HepG2 (cell line): ENCODE data around the gene CDC14B. TPM values are rescaled to one million over a fixed set of nuclear protein-coding genes. Genes with fewer than 3 reads are reported as not detected.
A peak's percentile ranks its signal among the peaks of the same experiment; 100 is the strongest.

Experiments used
- FOSL2 ChIP-seq: sonication (generic); formaldehyde crosslinking; IDR thresholded peaks from 2 replicates; pipeline ENCODE4 v1.4.0; 2020; ENCODE audit warnings: missing genetic modification reagents
- FOXA3 ChIP-seq: IDR thresholded peaks from 2 replicates; pipeline ENCODE4 v1.6.1; 2016; ENCODE audit warnings: missing genetic modification reagents, missing compliant biosample characterization
- KLF9 ChIP-seq: IDR thresholded peaks from 2 replicates; pipeline ENCODE4 v1.6.1; 2016; ENCODE audit warnings: low read depth
- PHF8 ChIP-seq: sonication (generic); formaldehyde crosslinking; IDR thresholded peaks from 2 replicates; pipeline ENCODE4 v1.5.0; 2020; ENCODE audit warnings: missing genetic modification reagents
- POLR2AphosphoS5 ChIP-seq: IDR thresholded peaks from 2 replicates; pipeline ENCODE4 v1.6.1; 2012; ENCODE audit warnings: low read depth, low read length
- SP5 ChIP-seq: IDR thresholded peaks from 2 replicates; pipeline ENCODE4 v1.6.1; 2016; ENCODE audit warnings: low read depth, borderline replicate concordance
- WIZ ChIP-seq: sonication (generic); formaldehyde crosslinking; IDR thresholded peaks from 2 replicates; pipeline ENCODE4 v1.5.1; 2020; ENCODE audit warnings: mild to moderate bottlenecking, missing genetic modification reagents
- XRCC5 ChIP-seq: fragments of 200-400 bp; formaldehyde crosslinking; optimal IDR thresholded peaks from 2 replicates; pipeline ENCODE3; 2017; ENCODE audit warnings: mild to moderate bottlenecking, low read length
- ZFP90 ChIP-seq: sonication (generic); formaldehyde crosslinking; IDR thresholded peaks from 2 replicates; pipeline ENCODE4 v1.8.0; 2022; ENCODE audit warnings: missing genetic modification reagents, mild to moderate bottlenecking, inconsistent platforms, borderline replicate concordance
- ZFX ChIP-seq: sonication (generic); formaldehyde crosslinking; IDR thresholded peaks from 2 replicates; pipeline ENCODE4 v1.4.0; 2020; ENCODE audit warnings: mild to moderate bottlenecking, low read depth, missing genetic modification reagents, moderate library complexity
- ZFYVE20 ChIP-seq: sonication (generic); formaldehyde crosslinking; IDR thresholded peaks from 2 replicates; pipeline ENCODE4 v1.8.0; 2023; ENCODE audit warnings: low read depth, mild to moderate bottlenecking, moderate library complexity, missing genetic modification reagents, borderline replicate concordance
- ZMYM2 ChIP-seq: sonication (generic); formaldehyde crosslinking; IDR thresholded peaks from 2 replicates; pipeline ENCODE4 v1.8.0; 2022; ENCODE audit warnings: mild to moderate bottlenecking, missing genetic modification reagents
- ZNF431 ChIP-seq: sonication (generic); formaldehyde crosslinking; IDR thresholded peaks from 2 replicates; pipeline ENCODE4 v1.9.0; 2022; ENCODE audit warnings: missing genetic modification reagents, low read depth, mild to moderate bottlenecking, borderline replicate concordance
- ZNF550 ChIP-seq: sonication (generic); formaldehyde crosslinking; IDR thresholded peaks from 2 replicates; pipeline ENCODE4 v1.4.0; 2020; ENCODE audit warnings: mild to moderate bottlenecking, missing genetic modification reagents, borderline replicate concordance
- ZNF562 ChIP-seq: sonication (generic); formaldehyde crosslinking; IDR thresholded peaks from 2 replicates; pipeline ENCODE4 v1.8.0; 2022; ENCODE audit warnings: missing genetic modification reagents, borderline replicate concordance
- ZNF629 ChIP-seq: sonication (generic); formaldehyde crosslinking; conservative IDR thresholded peaks from 2 replicates; pipeline ENCODE4 v1.5.0; 2020; ENCODE audit warnings: missing genetic modification reagents
- ZNF7 ChIP-seq: IDR thresholded peaks from 2 replicates; pipeline ENCODE4 v1.6.1; 2016; ENCODE audit warnings: missing biosample characterization, missing genetic modification reagents
- polyA plus RNA-seq, 8 experiments: library from polyadenylated mRNA; depleted of rRNA in 3 of 8; stranded (reverse) in 7 of 8; unstranded in 1 of 8; fragments of >200 nt; fragmentation: Illumina TruSeq in 4 of 8; extraction: Trizol in 4 of 8; gene quantifications; 2 replicates each; pipeline versions ENCODE4 v1.2.1 to v1.2.3, GENCODE V29; 2011 to 2016; ENCODE audit warnings: low read depth in 4 of 8, missing spikeins in 1 of 8, mixed read lengths in 1 of 8; ENCODE audit not compliant: insufficient read depth in 1 of 8
- total RNA-seq, 5 experiments: library from RNA; depleted of rRNA; stranded (reverse); fragments of >200 nt; fragmentation: Illumina TruSeq; extraction: Trizol; gene quantifications; 2 replicates each; pipeline ENCODE4 v1.2.3, GENCODE V29; 2016; ENCODE audit warnings: low read depth in 1 of 5
- TF ChIP-seq, protein P1 (sequence below): sonication (generic); formaldehyde crosslinking; IDR thresholded peaks from 2 replicates; pipeline ENCODE4 v1.8.1; 2023; ENCODE audit warnings: mild to moderate bottlenecking, moderate library complexity, missing genetic modification reagents
- TF ChIP-seq, protein P2 (sequence below): sonication (generic); formaldehyde crosslinking; IDR thresholded peaks from 2 replicates; pipeline ENCODE4; 2020; ENCODE audit warnings: missing genetic modification reagents, mild to moderate bottlenecking, borderline replicate concordance
- TF ChIP-seq, protein P3 (sequence below): sonication (generic); formaldehyde crosslinking; IDR thresholded peaks from 2 replicates; pipeline ENCODE4 v1.4.0; 2020; ENCODE audit warnings: missing genetic modification reagents
- TF ChIP-seq, protein P4 (sequence below): sonication (generic); formaldehyde crosslinking; IDR thresholded peaks from 2 replicates; pipeline ENCODE4 v1.4.0; 2020; ENCODE audit warnings: missing genetic modification reagents

Gene CDC14B
- total and polyA plus RNA-seq, 2 of the 13 experiments (the other 11 are each of a cell fraction or from before 2014, with no cell fraction given), result 25.8 to 33.3 TPM

DNA sequence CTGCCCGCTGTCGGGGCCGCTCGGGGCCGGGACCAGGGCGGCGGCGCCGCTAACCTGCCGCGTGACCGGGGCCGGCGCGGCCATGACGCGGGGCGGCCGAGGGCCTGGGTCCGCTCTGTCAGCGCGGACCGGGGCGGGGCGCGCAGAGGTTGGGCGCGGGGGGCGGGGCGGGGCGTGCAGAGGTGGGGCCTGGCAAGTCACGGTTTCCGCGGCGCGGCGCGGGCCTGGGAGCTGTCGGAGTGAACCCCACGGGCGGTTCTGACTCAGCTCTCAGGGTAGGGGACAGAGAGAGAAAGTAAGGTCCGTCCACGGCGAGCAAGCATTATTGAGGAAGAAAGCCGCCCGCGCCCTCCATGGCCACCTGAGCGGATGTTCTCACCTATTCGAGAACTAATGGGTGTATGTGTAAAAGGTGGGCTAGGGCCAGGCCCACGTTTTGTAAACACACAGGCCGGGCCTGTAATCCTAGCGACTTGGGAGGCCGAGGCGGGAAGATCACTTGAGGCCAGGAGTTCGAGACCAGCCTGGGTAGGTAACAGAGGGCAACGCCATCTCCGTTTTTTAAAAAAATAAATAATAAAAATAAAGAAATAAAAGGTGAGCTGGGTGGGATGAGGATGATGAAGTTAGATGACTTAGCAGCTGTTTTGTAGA is 35.7 kb upstream of the CDC14B start, which contains the start of gene PRXL2C (continued):
- TF ChIP-seq, protein P1, sequence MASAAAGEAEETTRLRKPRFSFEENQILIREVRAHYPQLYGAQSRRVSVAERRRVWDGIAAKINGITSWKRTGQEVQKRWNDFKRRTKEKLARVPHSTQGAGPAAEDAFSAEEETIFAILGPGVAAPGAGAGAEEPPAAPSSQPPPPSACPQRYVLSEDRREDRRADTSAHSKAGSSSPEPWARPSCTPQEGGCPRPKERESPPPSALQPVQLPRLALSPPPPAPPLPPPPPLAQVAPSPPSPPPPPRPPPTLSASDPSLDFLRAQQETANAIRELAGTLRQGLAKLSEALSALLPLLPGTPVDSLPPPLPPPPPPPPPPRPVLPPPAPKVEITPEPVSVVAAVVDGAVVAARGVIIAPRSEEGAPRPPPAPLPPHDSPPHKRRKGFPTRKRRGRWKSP (CRISPR knock-in tag), result no peak
- no peak for TF ChIP-seq SP5
- no peak for TF ChIP-seq XRCC5
- TF ChIP-seq KLF9 (CRISPR knock-in tag), result no peak
- TF ChIP-seq, protein P2, sequence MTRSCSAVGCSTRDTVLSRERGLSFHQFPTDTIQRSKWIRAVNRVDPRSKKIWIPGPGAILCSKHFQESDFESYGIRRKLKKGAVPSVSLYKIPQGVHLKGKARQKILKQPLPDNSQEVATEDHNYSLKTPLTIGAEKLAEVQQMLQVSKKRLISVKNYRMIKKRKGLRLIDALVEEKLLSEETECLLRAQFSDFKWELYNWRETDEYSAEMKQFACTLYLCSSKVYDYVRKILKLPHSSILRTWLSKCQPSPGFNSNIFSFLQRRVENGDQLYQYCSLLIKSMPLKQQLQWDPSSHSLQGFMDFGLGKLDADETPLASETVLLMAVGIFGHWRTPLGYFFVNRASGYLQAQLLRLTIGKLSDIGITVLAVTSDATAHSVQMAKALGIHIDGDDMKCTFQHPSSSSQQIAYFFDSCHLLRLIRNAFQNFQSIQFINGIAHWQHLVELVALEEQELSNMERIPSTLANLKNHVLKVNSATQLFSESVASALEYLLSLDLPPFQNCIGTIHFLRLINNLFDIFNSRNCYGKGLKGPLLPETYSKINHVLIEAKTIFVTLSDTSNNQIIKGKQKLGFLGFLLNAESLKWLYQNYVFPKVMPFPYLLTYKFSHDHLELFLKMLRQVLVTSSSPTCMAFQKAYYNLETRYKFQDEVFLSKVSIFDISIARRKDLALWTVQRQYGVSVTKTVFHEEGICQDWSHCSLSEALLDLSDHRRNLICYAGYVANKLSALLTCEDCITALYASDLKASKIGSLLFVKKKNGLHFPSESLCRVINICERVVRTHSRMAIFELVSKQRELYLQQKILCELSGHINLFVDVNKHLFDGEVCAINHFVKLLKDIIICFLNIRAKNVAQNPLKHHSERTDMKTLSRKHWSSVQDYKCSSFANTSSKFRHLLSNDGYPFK (CRISPR knock-in tag), result no peak
- TF ChIP-seq ZNF562, result no peak
- TF ChIP-seq FOSL2 (CRISPR knock-in tag), result peak; percentile 22; the same call in 1 of the 2 replicates
- no peak for TF ChIP-seq WIZ
- peak; percentile 57 for TF ChIP-seq ZFX
- no peak for TF ChIP-seq ZFYVE20 (CRISPR knock-in tag)
- TF ChIP-seq PHF8 (CRISPR knock-in tag), result peak; percentile 43
- TF ChIP-seq FOXA3 (CRISPR knock-in tag), result 0 out of 2 replicates have a peak, but pooled peaks have one; percentile 30
- TF ChIP-seq ZMYM2 (CRISPR knock-in tag), result peak; percentile 71; the same call in 1 of the 2 replicates
- no peak for TF ChIP-seq ZNF7 (CRISPR knock-in tag)
- peak; percentile 93 for TF ChIP-seq ZNF431 (CRISPR knock-in tag)
- TF ChIP-seq, protein P3, sequence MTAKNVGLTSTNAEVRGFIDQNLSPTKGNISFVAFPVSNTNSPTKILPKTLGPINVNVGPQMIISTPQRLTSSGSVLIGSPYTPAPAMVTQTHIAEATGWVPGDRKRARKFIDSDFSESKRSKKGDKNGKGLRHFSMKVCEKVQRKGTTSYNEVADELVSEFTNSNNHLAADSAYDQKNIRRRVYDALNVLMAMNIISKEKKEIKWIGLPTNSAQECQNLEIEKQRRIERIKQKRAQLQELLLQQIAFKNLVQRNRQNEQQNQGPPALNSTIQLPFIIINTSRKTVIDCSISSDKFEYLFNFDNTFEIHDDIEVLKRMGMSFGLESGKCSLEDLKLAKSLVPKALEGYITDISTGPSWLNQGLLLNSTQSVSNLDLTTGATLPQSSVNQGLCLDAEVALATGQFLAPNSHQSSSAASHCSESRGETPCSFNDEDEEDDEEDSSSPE (CRISPR knock-in tag), result peak; percentile 54; the same call in 1 of the 2 replicates
- no peak for TF ChIP-seq ZNF550 (CRISPR knock-in tag)
- TF ChIP-seq ZFP90 (CRISPR knock-in tag), result no peak
- TF ChIP-seq ZNF629 (CRISPR knock-in tag), result no peak
- TF ChIP-seq, protein P4, sequence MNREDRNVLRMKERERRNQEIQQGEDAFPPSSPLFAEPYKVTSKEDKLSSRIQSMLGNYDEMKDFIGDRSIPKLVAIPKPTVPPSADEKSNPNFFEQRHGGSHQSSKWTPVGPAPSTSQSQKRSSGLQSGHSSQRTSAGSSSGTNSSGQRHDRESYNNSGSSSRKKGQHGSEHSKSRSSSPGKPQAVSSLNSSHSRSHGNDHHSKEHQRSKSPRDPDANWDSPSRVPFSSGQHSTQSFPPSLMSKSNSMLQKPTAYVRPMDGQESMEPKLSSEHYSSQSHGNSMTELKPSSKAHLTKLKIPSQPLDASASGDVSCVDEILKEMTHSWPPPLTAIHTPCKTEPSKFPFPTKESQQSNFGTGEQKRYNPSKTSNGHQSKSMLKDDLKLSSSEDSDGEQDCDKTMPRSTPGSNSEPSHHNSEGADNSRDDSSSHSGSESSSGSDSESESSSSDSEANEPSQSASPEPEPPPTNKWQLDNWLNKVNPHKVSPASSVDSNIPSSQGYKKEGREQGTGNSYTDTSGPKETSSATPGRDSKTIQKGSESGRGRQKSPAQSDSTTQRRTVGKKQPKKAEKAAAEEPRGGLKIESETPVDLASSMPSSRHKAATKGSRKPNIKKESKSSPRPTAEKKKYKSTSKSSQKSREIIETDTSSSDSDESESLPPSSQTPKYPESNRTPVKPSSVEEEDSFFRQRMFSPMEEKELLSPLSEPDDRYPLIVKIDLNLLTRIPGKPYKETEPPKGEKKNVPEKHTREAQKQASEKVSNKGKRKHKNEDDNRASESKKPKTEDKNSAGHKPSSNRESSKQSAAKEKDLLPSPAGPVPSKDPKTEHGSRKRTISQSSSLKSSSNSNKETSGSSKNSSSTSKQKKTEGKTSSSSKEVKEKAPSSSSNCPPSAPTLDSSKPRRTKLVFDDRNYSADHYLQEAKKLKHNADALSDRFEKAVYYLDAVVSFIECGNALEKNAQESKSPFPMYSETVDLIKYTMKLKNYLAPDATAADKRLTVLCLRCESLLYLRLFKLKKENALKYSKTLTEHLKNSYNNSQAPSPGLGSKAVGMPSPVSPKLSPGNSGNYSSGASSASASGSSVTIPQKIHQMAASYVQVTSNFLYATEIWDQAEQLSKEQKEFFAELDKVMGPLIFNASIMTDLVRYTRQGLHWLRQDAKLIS (CRISPR knock-in tag), result no peak
- TF ChIP-seq POLR2AphosphoS5, result peak; percentile 31; the same call in 1 of the 2 replicates
